IMR-90 (cell line): Measurements from ENCODE around the gene RYR2. TPM values are rescaled to one million over a fixed set of nuclear protein-coding genes. Genes with fewer than 3 reads are reported as not detected.

Source experiments
- ATAC-seq: fragments of 200-7000 bp; cut with Tn5 transposase; 2 replicates; pipeline ENCODE4 v1.9.1; 2020; ENCODE audit warnings: low read depth, mild to moderate bottlenecking, moderate library complexity
- BruUV-seq: library from RNA; stranded (reverse); fragments of 400-500 nt; replicated peaks from 2 replicates; lab custom pipeline; 2021; lab: Mats Ljungman, UMichigan
- CTCF ChIA-PET: fragments of 300-600 bp; formaldehyde crosslinking; extraction: SDS; loops from one replicate; lab custom pipeline; 2021; ENCODE audit warnings: antibody characterized with exemption; lab: Yijun Ruan, JAX
- POLR2A ChIA-PET: fragments of 300-600 bp; sonication (Branson Sonifier 250); formaldehyde crosslinking; loops from one replicate; lab custom pipeline; 2022; ENCODE audit warnings: antibody characterized with exemption; ENCODE audit not compliant: unreplicated experiment; lab: Charles Lee
- DNase-seq: peaks from one replicate; pipeline ENCODE4 v3.0.0; 2013
- H2AFZ ChIP-seq: replicated peaks from 2 replicates; pipeline ENCODE3; 2013; ENCODE audit warnings: low read length, mild to moderate bottlenecking; ENCODE audit not compliant: poor library complexity
- H2AK5ac ChIP-seq: 2 replicates; pipeline ENCODE4 v1.6.1; 2013; ENCODE audit warnings: low read depth, low read length, inconsistent platforms
- H2AK9ac ChIP-seq: replicated peaks from 2 replicates; pipeline ENCODE3; 2013; ENCODE audit warnings: mild to moderate bottlenecking, low read depth, low read length, moderate library complexity; ENCODE audit not compliant: poor library complexity
- H2BK120ac ChIP-seq: 2 replicates; pipeline ENCODE4 v1.6.1; 2013; ENCODE audit warnings: low read depth, low read length, inconsistent platforms
- H2BK15ac ChIP-seq: 3 replicates; pipeline ENCODE4 v1.6.1; 2013; ENCODE audit warnings: low read depth, low read length, inconsistent platforms
- H2BK20ac ChIP-seq: 2 replicates; pipeline ENCODE4 v1.6.1; 2013; ENCODE audit warnings: low read depth, mild to moderate bottlenecking, inconsistent platforms, low read length, moderate library complexity
- H2BK5ac ChIP-seq: 2 replicates; pipeline ENCODE4 v1.6.1; 2013; ENCODE audit warnings: mild to moderate bottlenecking, low read depth, low read length, inconsistent platforms; ENCODE audit not compliant: poor library complexity, severe bottlenecking
- H3K14ac ChIP-seq: replicated peaks from 2 replicates; pipeline ENCODE4 v1.6.1; 2013; ENCODE audit warnings: low read depth, low read length, inconsistent platforms
- H3K18ac ChIP-seq: 2 replicates; pipeline ENCODE4 v1.6.1; 2013; ENCODE audit warnings: low read depth, low read length, control low read depth
- H3K23ac ChIP-seq: 2 replicates; pipeline ENCODE4 v1.6.1; 2013; ENCODE audit warnings: low read depth, low read length, inconsistent platforms
- H3K27ac ChIP-seq: 2 replicates; pipeline ENCODE4 v1.5.1; 2013; ENCODE audit warnings: mild to moderate bottlenecking, control low read depth, low read length; ENCODE audit not compliant: insufficient read depth
- H3K27me3 ChIP-seq: 2 replicates; pipeline ENCODE4 v1.6.1; 2013; ENCODE audit warnings: low read length; ENCODE audit not compliant: control insufficient read depth, insufficient read depth
- H3K36me3 ChIP-seq: 2 replicates; pipeline ENCODE4 v1.6.1; 2013; ENCODE audit warnings: low read length, mixed read lengths; ENCODE audit not compliant: control insufficient read depth, insufficient read depth
- H3K4ac ChIP-seq: 2 replicates; pipeline ENCODE4 v1.6.1; 2013; ENCODE audit warnings: low read depth, low read length, inconsistent platforms
- H3K4me1 ChIP-seq: 2 replicates; pipeline ENCODE4 v1.6.1; 2013; ENCODE audit warnings: low read length, mixed read lengths; ENCODE audit not compliant: control insufficient read depth, insufficient read depth
- H3K4me2 ChIP-seq: 2 replicates; pipeline ENCODE4 v1.6.1; 2013; ENCODE audit warnings: low read depth, mild to moderate bottlenecking, control low read depth, low read length, moderate library complexity
- H3K4me3 ChIP-seq: 2 replicates; pipeline ENCODE4 v1.5.1; 2013; ENCODE audit warnings: low read depth, mild to moderate bottlenecking, control low read depth, low read length, moderate library complexity; ENCODE audit not compliant: insufficient read depth
- H3K56ac ChIP-seq: 2 replicates; pipeline ENCODE4 v1.6.1; 2013; ENCODE audit warnings: low read length, inconsistent platforms; ENCODE audit not compliant: insufficient read depth; ENCODE audit errors: extremely low read depth
- H3K79me1 ChIP-seq, 2 experiments: 2 replicates each; pipeline ENCODE4 v1.6.1; 2013; ENCODE audit warnings: low read length in 2 of 2, inconsistent platforms in 1 of 2, low read depth in 1 of 2
- H3K9ac ChIP-seq: 2 replicates; pipeline ENCODE4 v1.6.1; 2013; ENCODE audit warnings: low read depth, low read length, control low read depth
- H3K9me1 ChIP-seq: 2 replicates; pipeline ENCODE4 v1.6.1; 2013; ENCODE audit warnings: low read length, inconsistent platforms; ENCODE audit not compliant: insufficient read depth
- H3K9me3 ChIP-seq: 2 replicates; pipeline ENCODE4 v1.6.1; 2013; ENCODE audit warnings: low read length; ENCODE audit not compliant: control insufficient read depth, insufficient read depth
- H4K20me1 ChIP-seq: 2 replicates; pipeline ENCODE4 v1.6.1; 2013; ENCODE audit warnings: low read length, inconsistent platforms; ENCODE audit not compliant: insufficient read depth
- H4K5ac ChIP-seq: 2 replicates; pipeline ENCODE4 v1.6.1; 2013; ENCODE audit warnings: mild to moderate bottlenecking, low read depth, low read length, control low read depth
- H4K8ac ChIP-seq, 2 experiments: 2 replicates each; pipeline ENCODE4 v1.6.1; 2013; ENCODE audit warnings: low read depth in 2 of 2, low read length in 2 of 2, control low read depth in 1 of 2, inconsistent platforms in 1 of 2
- H4K91ac ChIP-seq: 2 replicates; pipeline ENCODE4 v1.6.1; 2013; ENCODE audit warnings: low read depth, low read length, inconsistent platforms; ENCODE audit not compliant: insufficient read depth
- CEBPB ChIP-seq: IDR thresholded peaks from 2 replicates; pipeline ENCODE4 v1.6.1; 2012; ENCODE audit warnings: low read depth, low read length, improper control_type of control experiment
- MAZ ChIP-seq: IDR thresholded peaks from 2 replicates; pipeline ENCODE4 v1.6.1; 2012; ENCODE audit warnings: low read depth, mild to moderate bottlenecking, low read length, improper control_type of control experiment, moderate library complexity, borderline replicate concordance
- WGBS, 2 experiments: methylation state at CpG; one replicate each; pipeline versions ENCODE4 v1.1.5 to v1.1.7; 2013; ENCODE audit warnings: missing lambda C conversion rate in 2 of 2; ENCODE audit not compliant: insufficient read length in 1 of 2; ENCODE audit errors: extremely low coverage in 2 of 2; 5-methylcytosine and 5-hydroxymethylcytosine counted together
- dilution Hi-C: fragments of 300-500 bp; cut with HindIII; formaldehyde crosslinking; loops from one replicate; pipeline ENCODE4 v1.14.3; 2018; ENCODE audit warnings: low sequenced_read_pairs; ENCODE audit not compliant: unreplicated experiment
- in situ Hi-C: fragments of 300-500 bp; cut with MboI; formaldehyde crosslinking; loops from 3 replicates; pipeline ENCODE4 v1.14.3; 2019; ENCODE audit warnings: low sequenced_read_pairs, inconsistent platforms, mixed read lengths
- intact Hi-C: fragments of 100-400 bp; cut with micrococcal nuclease; formaldehyde crosslinking; loops from 2 replicates; pipeline ENCODE4 v1.10.0; 2022
- polyA plus RNA-seq, 3 experiments: library from polyadenylated mRNA; depleted of rRNA; stranded (reverse); fragments of >200 nt; gene quantifications; 2 replicates each; pipeline ENCODE4 v1.2.3, GENCODE V29; 2012; ENCODE audit warnings: low replicate concordance in 1 of 3
- total RNA-seq: library from RNA; depleted of rRNA; stranded (reverse); fragments of >200 nt; gene quantifications from 2 replicates; pipeline ENCODE4 v1.2.3, GENCODE V29; 2012

Gene RYR2
- total and polyA plus RNA-seq, 2 of the 4 experiments (the other 2 are of a cell fraction): not detected

DNA sequence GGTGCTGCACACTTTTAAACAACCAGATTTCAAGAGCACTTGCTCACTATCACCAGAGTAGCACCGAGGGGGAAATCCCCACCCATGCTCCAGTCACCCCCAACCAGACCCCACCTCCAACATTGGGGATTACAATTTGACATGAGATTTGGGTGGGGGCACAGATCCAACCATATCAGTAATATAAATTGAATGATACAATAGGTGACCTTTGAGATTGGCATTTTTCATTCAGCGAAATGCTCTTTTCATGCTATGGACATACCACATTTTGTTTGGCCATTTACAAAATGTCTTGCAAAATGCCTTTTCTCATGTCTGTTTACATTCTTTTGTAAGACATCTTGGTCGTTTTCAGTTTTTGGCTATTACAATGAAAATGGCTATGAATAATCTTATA is 23.9 kb downstream of the RYR2 start:
- ATAC-seq: no peak
- Histone ChIP-seq H3K27me3 (no peaks in the 10 kb centered on the region), H3K9me1 (no peaks in the 10 kb centered on the region), H3K56ac (no peak overlapping the region), H2AK5ac (no peak overlapping the region), H3K14ac (no peak overlapping the region), H3K18ac (no peak overlapping the region), H3K9me3 (peaks cover 6% of the 10 kb centered on the region; the same call in 1 of the 2 replicates), H4K91ac (no peak overlapping the region), H4K8ac (no peak overlapping the region), H3K4ac (no peak overlapping the region), H2BK120ac (no peak overlapping the region), H2BK5ac (no peak overlapping the region), H3K27ac (no peak overlapping the region), H4K5ac (no peak overlapping the region), H2BK15ac (no peak overlapping the region), H3K4me2 (no peak overlapping the region), H2AK9ac (no peak overlapping the region), H3K4me1 (no peaks in the 10 kb centered on the region), H4K20me1 (no peaks in the 10 kb centered on the region), H3K9ac (no peak overlapping the region), H2BK20ac (no peak overlapping the region), H3K23ac (no peak overlapping the region), H3K79me1 (no peaks in the 10 kb centered on the region), H3K4me3 (no peak overlapping the region), H3K36me3 (no peaks in the 10 kb centered on the region), H2AFZ (no peak overlapping the region)
- no TSS peak for BruUV-seq
- dilution Hi-C loops: no loop called here
- in situ Hi-C loops: no loop called here
- ChIA-PET CTCF (no interaction called here), POLR2A (no interaction called here)
- intact Hi-C loops: no loop called here
- TF ChIP-seq MAZ: no peak
- peak; percentile 14; the same call in 1 of the 2 replicates for TF ChIP-seq CEBPB
- no CpG with 5 or more reads among the region's 3 CpGs for WGBS, 2 experiments
- DNase-seq: no peak
